Neural progenitor cell (in vitro differentiated cells): ENCODE results near the gene UBE2M.

Experiments
- EZH2phosphoT487 ChIP-seq: fragments of 200-600 bp; sonication (generic); IDR thresholded peaks from 2 replicates; pipeline ENCODE4 v1.6.1; 2017; ENCODE audit warnings: antibody characterized with exemption
- TF ChIP-seq, protein P1 (sequence below): fragments of 200-600 bp; sonication (generic); IDR thresholded peaks from 2 replicates; pipeline ENCODE4 v1.5.1; 2017; ENCODE audit warnings: antibody characterized with exemption, mild to moderate bottlenecking

DNA sequence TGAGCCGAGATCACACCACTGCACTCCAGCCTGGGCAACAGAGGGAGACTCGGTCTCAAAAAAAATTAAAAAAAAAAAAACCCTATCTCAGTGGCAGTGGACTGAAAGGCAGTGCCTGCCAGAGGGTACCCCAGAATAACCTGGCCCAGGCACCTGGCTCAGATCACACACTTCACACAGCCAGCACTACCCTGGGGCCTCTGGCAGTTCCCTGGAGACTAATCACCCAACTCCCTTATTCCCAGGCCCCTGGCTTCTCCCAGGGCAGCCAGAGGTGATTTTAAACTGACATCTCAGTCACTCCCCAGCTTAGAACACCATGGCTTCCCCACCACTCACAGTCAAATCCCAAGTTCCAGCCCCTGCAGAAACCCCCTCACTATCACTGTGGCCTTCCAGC is 43.2 kb downstream of the UBE2M start:
- TF ChIP-seq, protein P1, sequence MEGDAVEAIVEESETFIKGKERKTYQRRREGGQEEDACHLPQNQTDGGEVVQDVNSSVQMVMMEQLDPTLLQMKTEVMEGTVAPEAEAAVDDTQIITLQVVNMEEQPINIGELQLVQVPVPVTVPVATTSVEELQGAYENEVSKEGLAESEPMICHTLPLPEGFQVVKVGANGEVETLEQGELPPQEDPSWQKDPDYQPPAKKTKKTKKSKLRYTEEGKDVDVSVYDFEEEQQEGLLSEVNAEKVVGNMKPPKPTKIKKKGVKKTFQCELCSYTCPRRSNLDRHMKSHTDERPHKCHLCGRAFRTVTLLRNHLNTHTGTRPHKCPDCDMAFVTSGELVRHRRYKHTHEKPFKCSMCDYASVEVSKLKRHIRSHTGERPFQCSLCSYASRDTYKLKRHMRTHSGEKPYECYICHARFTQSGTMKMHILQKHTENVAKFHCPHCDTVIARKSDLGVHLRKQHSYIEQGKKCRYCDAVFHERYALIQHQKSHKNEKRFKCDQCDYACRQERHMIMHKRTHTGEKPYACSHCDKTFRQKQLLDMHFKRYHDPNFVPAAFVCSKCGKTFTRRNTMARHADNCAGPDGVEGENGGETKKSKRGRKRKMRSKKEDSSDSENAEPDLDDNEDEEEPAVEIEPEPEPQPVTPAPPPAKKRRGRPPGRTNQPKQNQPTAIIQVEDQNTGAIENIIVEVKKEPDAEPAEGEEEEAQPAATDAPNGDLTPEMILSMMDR: no peak
- no peak for TF ChIP-seq EZH2phosphoT487
